GM21825 (cell line): Measurements from ENCODE around the gene PCP4L1.
"Not testable (repeated sequence)": the region's sequence is repeated elsewhere in the genome, so short reads cannot be mapped to it uniquely, and the experiment has no call there.

ENCODE experiments used
- ATAC-seq: cut with Tn5 transposase; IDR thresholded peaks from one replicate; pipeline ENCODE4 v1.9.1; 2021; ENCODE audit warnings: mild to moderate bottlenecking, moderate library complexity; ENCODE audit not compliant: unreplicated experiment

PCP4L1 gene

GRCh38 chr1:161258439-161259344 lies at the start of gene PCP4L1:
Gene PCP4L1, plus strand, starts transcription at chr1:161258745. Its CDS starts 230 bp downstream, at chr1:161258975.
- peak; percentile 61 for ATAC-seq

DNA sequence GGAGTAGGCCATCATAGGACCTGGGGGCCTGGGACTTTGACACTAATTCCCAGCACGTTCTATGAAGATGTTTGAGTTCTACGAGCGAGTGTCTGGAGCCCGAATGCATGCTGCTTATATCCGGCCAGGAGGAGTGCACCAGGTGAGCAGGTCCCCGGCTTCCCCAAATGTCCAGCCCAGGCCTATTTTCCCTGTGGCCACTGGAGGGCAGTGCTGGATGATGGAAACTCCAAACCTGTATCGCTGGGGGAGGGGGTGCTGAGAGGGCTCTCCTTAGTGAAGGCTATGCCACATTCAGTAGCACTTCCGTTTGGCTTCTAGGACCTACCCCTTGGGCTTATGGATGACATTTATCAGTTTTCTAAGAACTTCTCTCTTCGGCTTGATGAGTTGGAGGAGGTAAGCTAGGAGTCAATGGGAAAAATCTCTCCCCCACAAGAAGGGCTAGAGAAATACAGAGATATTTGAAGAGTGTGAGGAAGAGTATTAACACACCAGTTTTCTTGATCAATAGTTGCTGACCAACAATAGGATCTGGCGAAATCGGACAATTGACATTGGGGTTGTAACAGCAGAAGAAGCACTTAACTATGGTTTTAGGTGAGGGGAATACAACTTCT lies 48.6 kb upstream of the PCP4L1 start:
- peak; percentile 77 for ATAC-seq

GRCh38 chr1:161214369-161214768 lies 44.2 kb upstream of the PCP4L1 start:
- ATAC-seq: no peak

- no peak for ATAC-seq
Measured at GRCh38 chr1:161215076-161215475, 43.5 kb upstream of the PCP4L1 start, which contains the start of gene FCER1G. Gene FCER1G, plus strand, starts transcription at chr1:161215295. Its CDS starts 27 bp downstream, at chr1:161215322.

GRCh38 chr1:161216945-161217712 lies 41.4 kb upstream of the PCP4L1 start:
- peak; percentile 87 for ATAC-seq

DNA sequence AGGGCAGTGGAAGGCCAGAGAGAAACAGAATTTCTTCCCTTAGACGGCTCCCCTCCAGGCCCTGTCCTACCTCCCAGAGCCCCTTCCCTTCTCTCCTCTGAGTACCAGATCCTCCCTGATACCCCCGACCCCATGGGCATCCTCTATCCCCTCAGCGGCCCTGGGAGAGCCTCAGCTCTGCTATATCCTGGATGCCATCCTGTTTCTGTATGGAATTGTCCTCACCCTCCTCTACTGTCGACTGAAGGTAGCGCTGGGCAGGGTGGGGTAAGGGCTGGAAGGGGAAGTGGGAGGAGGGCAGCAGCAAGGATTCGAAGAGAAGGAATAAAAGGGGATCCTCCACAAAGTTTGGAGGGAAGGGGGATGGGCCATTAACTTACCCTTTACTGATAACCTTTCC lies 40.7 kb upstream of the PCP4L1 start:
- ATAC-seq: peak; percentile 1

GRCh38 chr1:161218301-161219077 lies 40.1 kb upstream of the PCP4L1 start:
- no peak for ATAC-seq

- no peak for ATAC-seq
Measured at GRCh38 chr1:161219078-161219892, 39.3 kb upstream of the PCP4L1 start.

- ATAC-seq: no peak
Measured at GRCh38 chr1:161220002-161220401, 38.5 kb upstream of the PCP4L1 start.

DNA sequence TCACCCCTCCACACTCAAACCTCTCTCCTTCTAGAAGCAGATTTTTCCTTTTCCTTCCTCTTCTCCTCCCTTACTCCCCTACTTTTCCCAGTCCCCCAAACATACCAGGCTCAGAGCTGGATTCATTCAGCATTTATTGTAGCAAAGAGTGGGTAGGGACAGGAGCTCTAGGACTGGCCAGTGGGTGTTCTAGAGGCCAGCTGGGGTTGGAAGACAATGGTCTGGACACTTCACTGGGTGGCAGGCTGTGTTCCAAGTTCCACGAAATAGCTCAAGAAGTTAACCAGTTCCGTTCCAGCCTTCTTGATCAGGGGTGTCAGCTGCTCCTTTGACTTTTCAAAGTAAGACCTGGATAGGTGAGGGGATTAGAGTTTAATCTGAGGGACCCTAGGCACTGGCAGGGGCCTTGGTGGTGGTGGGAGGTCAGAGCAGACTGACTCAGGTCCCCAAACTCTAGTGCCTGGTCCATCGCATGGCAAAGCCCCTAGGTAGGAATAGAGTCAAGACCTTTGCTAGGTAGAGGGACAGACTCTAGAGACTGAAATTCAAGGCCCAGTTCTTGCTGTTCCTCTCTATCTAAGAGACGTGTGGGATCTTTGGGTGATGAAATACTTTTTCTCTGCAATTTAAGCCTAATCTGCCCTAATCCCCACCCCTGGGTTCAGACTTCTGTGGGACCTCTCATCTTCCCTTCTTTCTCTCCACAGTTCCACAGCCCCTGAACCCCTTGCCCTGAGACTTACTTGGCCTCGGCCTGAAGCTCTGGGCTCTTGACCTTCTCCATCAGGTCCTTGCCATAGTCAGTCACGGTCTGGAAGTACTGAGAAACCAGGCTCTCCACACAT lies 36.1 kb upstream of the PCP4L1 start:
- no peak for ATAC-seq

- ATAC-seq: no peak
Measured at GRCh38 chr1:161223805-161224694, 34.5 kb upstream of the PCP4L1 start.

DNA sequence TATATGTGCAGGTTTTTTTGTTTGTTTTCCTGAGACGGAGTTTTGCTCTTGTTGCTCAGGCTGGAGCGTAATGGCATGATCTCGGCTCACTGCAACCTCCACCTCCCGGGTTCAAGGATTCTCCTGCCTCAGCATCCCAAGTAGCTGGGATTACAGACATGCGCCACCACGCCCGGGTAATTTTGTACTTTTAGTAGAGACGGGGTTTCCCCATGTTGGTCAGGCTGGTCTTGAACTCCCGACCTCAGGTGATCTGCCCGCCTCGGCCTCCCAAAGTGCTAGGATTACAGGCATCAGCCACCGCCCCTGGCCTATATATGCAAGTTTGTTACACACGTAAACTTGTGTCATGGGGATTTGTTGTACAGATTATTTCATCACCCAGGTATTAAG lies 33.9 kb upstream of the PCP4L1 start:
- ATAC-seq: not testable (repeated sequence)

DNA sequence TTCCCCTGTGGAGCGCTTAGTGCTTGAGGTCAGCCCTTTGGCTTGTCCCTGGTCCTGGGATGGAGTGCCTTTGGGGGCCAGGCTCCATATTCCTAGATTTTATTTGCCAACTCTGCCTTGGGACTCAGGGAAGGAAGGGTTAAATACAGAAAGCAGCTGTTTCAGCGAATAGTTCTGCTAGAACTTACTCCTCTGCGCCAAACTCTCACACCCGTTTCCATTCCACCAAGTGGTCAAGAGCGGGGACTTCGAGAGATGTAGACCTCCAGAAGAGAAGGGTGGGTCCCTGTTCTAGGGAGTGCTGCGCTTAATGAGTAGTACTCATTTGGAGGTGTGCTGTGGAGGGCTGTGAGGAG lies 33.4 kb upstream of the PCP4L1 start:
- ATAC-seq: no peak

GRCh38 chr1:161225534-161226319 lies 32.8 kb upstream of the PCP4L1 start, which contains the start of gene TOMM40L:
Gene TOMM40L, plus strand, starts transcription at chr1:161226060. Its CDS starts 430 bp downstream, at chr1:161226490.
- ATAC-seq: peak; percentile 91

DNA sequence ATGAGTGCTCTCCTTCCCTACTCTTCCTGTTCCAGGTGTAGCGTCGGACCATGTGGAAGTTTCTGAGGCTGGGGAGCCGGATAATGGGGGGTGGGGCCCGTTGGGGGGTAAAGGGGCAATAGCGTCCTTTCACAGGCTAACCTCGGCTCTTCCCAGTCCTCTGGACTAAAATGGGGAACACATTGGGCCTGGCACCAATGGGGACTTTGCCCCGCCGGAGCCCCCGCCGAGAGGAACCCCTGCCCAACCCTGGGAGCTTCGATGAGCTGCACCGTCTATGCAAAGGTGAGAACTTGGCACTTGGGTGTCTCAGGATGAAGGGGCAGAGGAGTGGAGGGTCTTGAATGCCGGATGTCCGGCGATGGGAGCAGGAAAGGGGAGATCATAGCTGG lies 32.2 kb upstream of the PCP4L1 start:
- ATAC-seq: no peak

DNA sequence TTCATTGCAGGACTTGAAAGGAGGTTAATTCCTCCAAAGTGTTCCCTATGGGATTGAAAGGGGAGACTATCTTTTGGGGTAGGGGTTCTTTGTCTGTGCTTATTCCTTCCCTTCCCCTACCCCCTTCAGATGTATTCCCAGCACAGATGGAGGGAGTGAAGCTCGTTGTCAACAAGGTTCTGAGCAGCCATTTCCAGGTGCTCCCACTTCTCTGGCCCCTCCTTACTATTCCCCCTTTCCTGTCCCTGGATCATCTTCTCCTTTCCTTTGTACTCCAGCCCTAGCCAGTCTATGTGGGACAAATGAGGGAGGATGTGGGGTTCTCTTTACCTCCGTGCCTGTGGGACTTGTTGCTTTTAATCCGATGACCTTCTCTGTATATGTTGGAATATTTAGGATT lies 31.8 kb upstream of the PCP4L1 start:
- no peak for ATAC-seq
